ENCODE measurements around the gene BDKRB2.

The BDKRB2 gene

GRCh38 chr14:96184737-96185136, 19.9 kb upstream of the BDKRB2 start:
- no peaks in the 10 kb centered on the region for H3K9me3 ChIP-seq (ENCODE audit: low read length)
- no peaks in the 10 kb centered on the region for H3K79me2 ChIP-seq (ENCODE audit: insufficient read depth, low read length)
- H3K36me3 ChIP-seq (ENCODE audit: insufficient read depth, low read length) = no peaks in the 10 kb centered on the region
- H3K4me3 ChIP-seq (ENCODE audit: low read depth, low read length, poor library complexity, severe bottlenecking) = no peak overlapping the region
- no peaks in the 10 kb centered on the region for H3K4me1 ChIP-seq (ENCODE audit: insufficient read depth, low read length, severe bottlenecking)
- no peaks in the 10 kb centered on the region for H4K20me1 ChIP-seq (ENCODE audit: insufficient read depth, low read length)
- no peak overlapping the region for H3K27ac ChIP-seq (ENCODE audit: low read depth, low read length, poor library complexity, severe bottlenecking)
- H3K27me3 ChIP-seq (ENCODE audit: insufficient read depth, low read length) = peaks cover 6% of the 10 kb centered on the region
- TF ChIP-seq EZH2 (IDR thresholded peaks at IDR 0.05; ENCODE audit: borderline replicate concordance, low read length) (no peak), CTCF (IDR thresholded peaks at IDR 0.05; ENCODE audit: low read length) (no peak)
- H3F3A ChIP-seq (ENCODE audit: insufficient read depth, low read length) = no peaks in the 10 kb centered on the region
- no peaks in the 10 kb centered on the region for H3K9me2 ChIP-seq (ENCODE audit: low read depth, low read length)
- no peak overlapping the region for H3K9ac ChIP-seq (ENCODE audit: low read length)
- no peak overlapping the region for H2AFZ ChIP-seq (ENCODE audit: low read length)
- no peak overlapping the region for H3K4me2 ChIP-seq (ENCODE audit: low read length)

GRCh38 chr14:96187216-96188031, 17.2 kb upstream of the BDKRB2 start:
- no peaks in the 10 kb centered on the region for H3F3A ChIP-seq (ENCODE audit: insufficient read depth, low read length)

GRCh38 chr14:96189281-96189711, 15.3 kb upstream of the BDKRB2 start:
- Histone ChIP-seq H3K4me2 (ENCODE audit: low read length) (no peak overlapping the region), H3K9ac (ENCODE audit: low read length) (no peak overlapping the region), H3K4me1 (ENCODE audit: insufficient read depth, low read length, severe bottlenecking) (no peaks in the 10 kb centered on the region), H3K79me2 (ENCODE audit: insufficient read depth, low read length) (no peaks in the 10 kb centered on the region), H2AFZ (ENCODE audit: low read length) (no peak overlapping the region), H3K9me3 (ENCODE audit: low read length) (no peaks in the 10 kb centered on the region), H3K36me3 (ENCODE audit: insufficient read depth, low read length) (no peaks in the 10 kb centered on the region), H4K20me1 (ENCODE audit: insufficient read depth, low read length) (no peaks in the 10 kb centered on the region), H3K27ac (ENCODE audit: low read depth, low read length, poor library complexity, severe bottlenecking) (no peak overlapping the region), H3K4me3 (ENCODE audit: low read depth, low read length, poor library complexity, severe bottlenecking) (no peak overlapping the region), H3K9me2 (ENCODE audit: low read depth, low read length) (no peaks in the 10 kb centered on the region), H3F3A (ENCODE audit: insufficient read depth, low read length) (no peaks in the 10 kb centered on the region), H3K27me3 (ENCODE audit: insufficient read depth, low read length) (no peaks in the 10 kb centered on the region)
- TF ChIP-seq EZH2 (IDR thresholded peaks at IDR 0.05; ENCODE audit: borderline replicate concordance, low read length) (no peak), CTCF (IDR thresholded peaks at IDR 0.05; ENCODE audit: low read length) (no peak)

More at GRCh38 chr14:96187216-96188031, 17.2 kb upstream of the BDKRB2 start:
- Histone ChIP-seq H3K36me3 (ENCODE audit: insufficient read depth, low read length) (no peaks in the 10 kb centered on the region), H3K9ac (ENCODE audit: low read length) (no peak overlapping the region), H4K20me1 (ENCODE audit: insufficient read depth, low read length) (no peaks in the 10 kb centered on the region), H3K79me2 (ENCODE audit: insufficient read depth, low read length) (no peaks in the 10 kb centered on the region), H3K4me3 (ENCODE audit: low read depth, low read length, poor library complexity, severe bottlenecking) (no peak overlapping the region), H3K27ac (ENCODE audit: low read depth, low read length, poor library complexity, severe bottlenecking) (no peak overlapping the region), H3K4me1 (ENCODE audit: insufficient read depth, low read length, severe bottlenecking) (no peaks in the 10 kb centered on the region), H3K9me2 (ENCODE audit: low read depth, low read length) (no peaks in the 10 kb centered on the region), H2AFZ (ENCODE audit: low read length) (no peak overlapping the region), H3K27me3 (ENCODE audit: insufficient read depth, low read length) (0 out of 2 replicates have a peak, but pooled peaks cover under 1% of the 10 kb centered on the region), H3K9me3 (ENCODE audit: low read length) (no peaks in the 10 kb centered on the region), H3K4me2 (ENCODE audit: low read length) (no peak overlapping the region)
- TF ChIP-seq CTCF (IDR thresholded peaks at IDR 0.05; ENCODE audit: low read length) (no peak), EZH2 (IDR thresholded peaks at IDR 0.05; ENCODE audit: borderline replicate concordance, low read length) (no peak)

Measured in OCI-LY1 (cell line).